SW480 (cell line): ENCODE data around the gene PRR20G.
A peak's percentile ranks its signal among the peaks of the same experiment; 100 is the strongest.

Source experiments
- DNase-seq: peaks from one replicate; pipeline ENCODE4 v3.0.0-alpha.2; 2016; ENCODE audit warnings: low spot score

PRR20G gene

DNA sequence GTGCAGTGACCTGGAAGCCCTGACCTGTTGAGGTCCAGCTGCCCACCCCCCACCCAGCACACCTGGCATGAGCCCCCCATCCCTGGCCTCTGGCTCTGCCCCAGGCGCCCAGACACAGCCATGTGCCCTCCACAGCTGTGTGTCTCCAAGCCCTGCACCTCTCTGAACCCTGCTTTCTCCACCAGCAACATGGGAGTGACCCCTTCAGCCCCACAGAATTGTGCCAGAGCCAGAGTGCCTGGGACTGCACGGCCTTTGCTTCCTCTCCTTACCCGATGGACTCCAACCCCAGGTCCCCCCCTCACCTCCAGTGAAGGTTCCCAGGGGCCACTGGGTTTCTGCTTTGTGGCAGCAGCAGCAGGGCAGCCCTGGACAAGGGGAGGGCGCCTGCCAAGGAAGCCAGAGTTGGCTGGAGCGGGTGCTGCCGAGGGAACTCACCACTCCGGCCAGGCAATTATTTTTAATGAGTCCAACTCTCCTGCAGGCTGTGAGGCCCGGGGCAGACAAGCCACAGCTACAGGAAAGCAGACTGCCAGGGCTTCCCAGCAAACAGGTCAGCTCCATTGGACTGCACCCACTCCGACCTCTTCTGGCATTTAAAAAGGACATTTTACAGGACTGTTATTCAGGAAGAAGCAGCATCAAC, 24.1 kb downstream of the PRR20G start:
- DNase-seq: no peak

DNA sequence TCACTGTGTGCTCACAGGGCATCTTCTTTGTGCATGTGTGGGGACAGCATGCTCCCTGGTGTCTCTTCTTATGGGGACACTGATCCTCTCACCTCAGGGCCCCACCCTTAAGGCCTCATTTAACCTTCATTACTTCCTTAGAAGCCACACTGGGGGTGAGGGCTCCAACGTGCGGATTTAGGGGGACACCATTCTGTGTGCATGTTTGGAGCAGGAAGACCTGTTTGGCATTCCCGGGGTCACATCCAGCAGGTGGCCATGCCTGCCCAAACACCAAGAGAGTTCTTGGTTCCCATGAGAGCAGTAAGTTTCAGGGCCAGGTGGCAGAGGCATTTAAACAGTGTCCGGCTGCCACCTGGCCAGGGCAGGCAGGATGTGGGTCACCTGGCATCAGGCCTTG, 24.8 kb downstream of the PRR20G start:
- no peak for DNase-seq

DNA sequence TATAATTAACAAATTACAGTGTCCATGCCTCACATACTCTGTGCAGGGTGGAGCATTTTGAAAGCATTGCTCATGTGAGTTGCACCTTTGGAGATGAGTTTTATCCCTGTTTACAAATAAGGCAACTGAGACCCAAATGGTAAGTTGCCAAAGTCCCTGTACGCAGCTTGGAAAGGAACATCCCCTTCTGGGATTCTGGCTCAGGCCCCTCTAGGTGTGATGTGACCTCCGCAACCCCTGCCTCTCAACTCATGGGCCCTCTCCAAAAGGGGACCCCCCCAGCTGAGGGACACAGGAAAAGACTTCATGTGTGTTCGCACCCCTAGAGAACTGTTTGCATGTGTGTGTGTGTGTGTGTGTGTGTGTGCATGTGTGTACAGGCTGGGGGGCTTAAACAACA, 25.3 kb downstream of the PRR20G start:
- no peak for DNase-seq

DNA sequence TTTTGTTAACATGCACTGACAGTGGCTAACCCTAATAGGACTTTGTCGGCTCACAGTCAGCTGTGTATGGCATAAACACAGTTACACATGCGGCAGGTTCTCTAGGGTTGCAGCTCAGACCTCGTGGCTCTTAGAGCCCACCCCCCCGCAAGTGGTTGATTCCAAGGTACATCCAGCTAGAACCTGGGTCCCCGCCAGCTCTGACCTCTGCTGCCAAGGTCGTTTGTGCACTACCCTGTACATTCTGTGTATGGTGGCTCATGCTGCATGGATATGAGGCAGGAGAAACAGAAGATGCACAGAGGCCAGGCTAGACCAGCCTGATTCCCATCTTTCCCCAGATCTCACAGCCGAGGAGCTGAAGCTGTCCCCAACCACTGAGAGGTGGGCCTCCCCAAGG, 25.9 kb downstream of the PRR20G start:
- no peak for DNase-seq

DNA sequence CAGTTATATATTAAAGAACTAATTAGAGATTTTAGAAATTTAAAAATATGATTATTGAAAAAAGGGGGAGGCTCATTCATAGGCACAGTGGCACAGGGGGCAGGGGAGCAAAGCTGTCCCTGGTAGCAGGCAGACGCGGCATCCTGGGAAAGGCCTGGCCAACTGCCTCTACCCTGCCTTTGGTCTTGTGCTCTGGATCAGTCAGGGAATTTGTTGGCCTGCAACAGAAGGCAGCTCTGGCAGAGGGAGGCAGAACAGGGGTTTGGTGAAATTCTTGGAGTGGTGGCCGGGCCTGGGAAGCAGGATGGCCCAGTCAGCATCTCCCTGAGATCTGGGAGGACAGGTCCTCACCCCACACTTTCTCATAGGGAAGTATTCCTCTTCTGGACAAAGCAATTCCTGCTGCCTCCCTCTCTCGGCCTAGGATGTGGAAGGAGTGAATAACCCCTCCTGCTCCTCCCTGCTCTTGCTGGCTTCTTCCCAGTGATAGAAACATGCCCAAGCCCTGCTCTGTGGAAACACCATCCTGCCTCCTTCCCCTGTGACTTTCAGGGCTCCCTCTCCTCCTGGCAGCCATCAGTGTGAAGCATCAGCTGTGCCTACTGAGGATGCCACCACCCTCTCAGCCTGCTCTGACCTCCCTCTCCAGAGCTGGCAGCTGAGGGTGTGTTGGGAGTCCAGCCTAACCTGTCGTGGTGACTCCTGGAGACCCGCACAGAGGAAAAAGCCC, 26.9 kb downstream of the PRR20G start:
- DNase-seq: no peak

DNA sequence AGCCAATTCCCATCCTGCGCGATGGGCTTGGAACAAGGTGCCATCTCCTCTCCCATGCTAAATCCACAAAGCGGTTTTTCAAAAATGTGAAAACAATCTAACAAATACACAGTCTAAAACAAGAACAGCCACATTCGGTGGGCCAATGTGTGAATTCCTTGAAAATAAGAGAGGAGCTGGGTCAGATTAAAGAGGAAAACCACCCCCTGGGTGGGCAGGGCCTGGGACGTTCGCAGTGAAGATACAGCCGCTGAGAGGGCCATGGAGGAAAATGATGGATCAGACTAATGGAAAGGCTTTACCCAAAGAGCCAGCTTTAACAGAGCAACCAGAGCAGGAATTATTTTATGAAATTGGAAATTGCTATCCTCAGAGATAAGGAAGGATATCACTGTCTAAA, 27.4 kb downstream of the PRR20G start:
- no peak for DNase-seq

DNA sequence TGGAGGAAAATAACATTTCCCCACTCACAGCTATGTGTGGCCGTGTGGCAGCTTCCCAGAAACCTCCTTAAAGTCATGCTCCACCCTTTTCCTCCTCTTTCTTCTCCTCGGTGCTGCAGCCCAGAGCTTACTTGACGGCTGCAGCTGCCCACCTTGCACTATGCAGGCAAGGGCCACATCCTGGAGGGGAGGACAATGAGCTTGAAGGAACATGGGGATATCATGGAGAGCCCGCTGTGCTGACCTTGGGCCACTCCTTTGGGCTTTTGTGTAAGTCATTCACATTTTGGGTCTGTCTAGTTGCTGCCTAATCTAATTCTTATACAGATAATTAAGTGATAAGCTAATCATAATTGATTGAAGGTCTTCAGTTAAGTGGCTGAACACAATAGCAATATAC, 28.0 kb downstream of the PRR20G start:
- DNase-seq: no peak

DNA sequence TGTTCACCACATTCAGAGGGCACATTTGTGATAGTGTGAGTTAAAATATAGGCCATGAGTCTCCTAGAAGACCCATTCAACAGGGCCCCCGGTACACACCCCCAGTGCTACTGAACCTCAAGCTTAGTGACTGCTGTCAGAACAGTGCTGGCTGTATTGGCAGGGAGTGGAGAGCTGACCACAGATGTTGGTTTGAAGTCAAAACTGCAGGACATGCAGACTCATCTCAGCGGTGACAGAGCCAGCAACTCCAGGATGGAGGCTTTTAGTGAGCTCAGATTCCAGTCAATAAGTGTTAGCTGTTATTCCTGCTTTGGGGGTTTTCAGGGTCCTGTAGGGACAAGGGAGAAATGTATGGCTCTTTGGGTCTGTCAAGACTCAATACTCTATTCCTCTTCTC, 29.1 kb downstream of the PRR20G start:
- DNase-seq: no peak

DNA sequence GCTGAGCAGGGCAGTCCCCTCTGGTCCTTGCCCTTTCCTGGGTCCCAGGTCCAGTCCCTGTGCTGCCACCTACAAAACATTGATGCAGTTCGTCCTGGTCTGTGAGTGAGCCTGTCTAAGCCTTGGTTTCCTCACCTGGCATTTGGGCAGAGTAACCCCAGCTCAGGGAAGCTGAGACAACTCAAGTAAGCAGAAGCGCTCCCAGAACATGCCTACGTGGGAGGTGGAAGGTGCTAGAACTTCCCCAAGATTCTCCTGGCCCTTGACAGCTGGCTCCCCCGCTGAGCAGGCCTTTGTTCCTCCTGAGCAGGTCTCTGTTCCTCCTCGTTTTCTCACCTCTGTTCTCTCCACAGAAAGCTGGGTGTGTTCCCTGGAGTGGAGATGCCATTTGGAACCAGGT, 30.5 kb downstream of the PRR20G start:
- no peak for DNase-seq

DNA sequence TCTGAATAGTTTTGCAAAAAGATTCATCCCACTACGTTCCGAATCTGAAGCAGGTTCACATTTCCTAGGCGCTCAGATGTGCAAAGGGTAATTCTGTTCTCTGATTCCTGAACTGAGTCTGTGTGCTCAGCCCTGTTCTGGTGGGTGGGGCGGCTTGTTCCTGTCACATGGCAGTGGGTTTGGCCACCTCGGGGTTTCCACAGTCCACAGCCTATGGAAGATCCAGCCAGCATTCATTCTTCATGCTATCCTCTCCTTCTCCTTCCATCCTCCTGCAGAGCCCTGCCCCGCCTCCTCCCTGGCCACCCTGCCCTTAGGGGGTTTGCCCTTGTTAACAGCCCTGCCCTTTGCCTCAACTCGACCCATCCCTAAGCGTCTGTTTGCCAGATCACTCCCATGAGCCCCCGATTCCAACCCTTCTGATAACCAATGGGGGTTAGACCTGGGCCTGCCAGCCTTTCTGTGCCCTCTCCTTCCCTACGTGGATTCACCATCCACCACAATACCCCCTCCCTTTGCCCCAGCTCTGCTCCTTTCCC, 31.0 kb downstream of the PRR20G start:
- DNase-seq: no peak

DNA sequence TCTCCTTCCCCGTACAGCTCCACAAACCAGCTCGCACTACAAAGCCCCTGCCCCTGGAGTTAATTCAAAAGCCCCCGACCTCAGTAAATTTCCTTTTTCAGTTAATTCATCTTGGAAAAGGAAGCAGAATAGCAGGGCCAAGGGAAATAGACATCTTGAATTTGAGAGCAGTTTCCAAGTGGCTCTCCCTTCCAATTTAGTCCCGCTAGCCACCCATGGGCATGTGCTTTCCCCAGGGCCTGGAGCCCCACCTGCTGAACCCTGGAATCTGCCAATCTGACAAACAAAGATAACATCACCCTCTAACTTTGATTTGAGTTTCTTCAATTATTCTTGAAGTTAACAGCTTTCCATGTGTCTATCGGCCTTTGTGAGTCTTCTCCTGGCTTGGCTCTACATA, 31.7 kb downstream of the PRR20G start:
- no peak for DNase-seq

DNA sequence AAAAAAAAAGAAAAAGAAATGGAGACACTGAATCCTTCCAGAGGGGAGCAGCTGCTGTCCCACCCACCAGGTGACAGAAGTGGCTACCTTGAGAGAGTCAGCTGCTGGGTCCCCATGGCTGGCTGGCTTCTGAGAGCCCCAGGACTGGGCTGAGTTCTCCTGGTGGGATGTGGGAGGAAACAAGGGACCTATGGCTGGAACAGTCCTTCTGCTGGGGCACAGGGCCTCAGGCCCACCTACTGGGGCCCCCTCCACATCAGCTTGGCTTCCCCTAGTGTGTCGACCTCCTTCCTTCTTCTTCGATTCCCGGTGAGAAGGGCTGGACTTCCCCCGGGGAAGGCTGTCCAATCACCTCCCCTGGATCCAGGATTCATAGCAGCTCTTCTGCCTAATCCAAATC, 32.3 kb downstream of the PRR20G start:
- DNase-seq: no peak

DNA sequence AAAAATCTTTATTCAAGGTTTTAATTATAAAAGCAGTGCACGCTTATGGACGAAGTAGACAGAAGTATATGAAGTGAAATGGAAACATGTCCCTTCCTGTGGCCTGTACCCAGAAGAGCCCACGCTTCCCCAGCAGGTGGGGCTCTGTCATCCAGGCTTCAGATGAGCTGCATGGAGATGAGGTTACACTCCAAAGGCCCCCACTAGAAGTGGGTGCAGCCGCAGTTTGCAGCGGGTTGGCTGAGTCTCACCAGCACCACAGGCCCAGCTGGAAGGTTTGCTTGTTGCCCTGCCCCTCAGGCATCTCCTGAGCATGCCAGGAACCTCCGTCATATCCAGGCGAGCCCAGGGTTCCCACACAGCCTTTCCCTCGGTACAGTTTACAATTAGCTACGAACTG, 33.1 kb downstream of the PRR20G start:
- peak; percentile 50 for DNase-seq

DNA sequence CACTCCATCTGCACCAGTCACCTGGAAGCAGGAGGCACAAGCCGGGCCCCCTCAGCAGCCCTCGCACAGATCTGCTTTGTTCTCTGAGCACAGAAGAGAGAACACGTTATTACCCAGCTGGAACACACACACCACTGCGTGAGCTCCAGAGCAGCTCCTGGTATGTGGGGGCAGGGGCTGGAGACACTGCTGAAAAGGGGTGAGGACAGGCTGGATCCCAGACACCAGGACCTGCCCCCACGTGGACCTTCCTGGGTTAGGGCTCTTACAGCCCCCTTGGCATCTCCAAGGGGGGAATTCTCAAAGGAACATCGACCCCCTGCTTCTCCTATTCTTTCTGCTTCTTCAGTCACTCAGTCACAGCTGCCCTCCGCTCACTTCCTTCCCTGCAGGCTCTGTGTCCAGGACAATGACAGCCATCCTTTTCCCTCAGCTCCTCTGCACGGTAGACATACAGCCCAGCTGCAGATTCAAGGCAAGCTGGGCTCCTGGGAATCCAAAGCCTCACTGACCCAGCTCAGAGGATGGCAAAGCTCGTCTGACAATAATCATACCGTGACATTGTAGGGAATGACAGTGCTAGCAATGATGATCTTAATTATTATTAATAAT, 33.7 kb downstream of the PRR20G start:
- no peak for DNase-seq

DNA sequence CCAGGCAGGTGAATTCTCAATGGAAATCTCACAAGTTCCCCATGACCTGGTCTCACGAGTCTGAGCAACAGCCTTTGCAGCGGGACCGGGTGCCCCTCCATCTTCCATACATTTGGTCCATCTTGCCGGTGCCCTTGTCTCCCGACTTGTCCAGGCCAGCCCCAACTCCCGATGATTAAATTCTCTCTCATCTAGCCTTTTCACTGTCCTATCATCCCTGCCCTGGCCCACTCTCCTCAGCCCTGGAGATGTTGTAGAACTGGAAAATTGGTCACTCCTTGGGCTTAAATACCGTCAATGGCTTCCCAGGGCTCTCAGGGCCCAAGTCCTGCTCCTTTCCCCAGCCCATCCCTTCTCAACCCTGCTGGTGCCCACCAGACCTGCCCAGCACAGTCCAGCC, 34.4 kb downstream of the PRR20G start:
- DNase-seq: no peak

DNA sequence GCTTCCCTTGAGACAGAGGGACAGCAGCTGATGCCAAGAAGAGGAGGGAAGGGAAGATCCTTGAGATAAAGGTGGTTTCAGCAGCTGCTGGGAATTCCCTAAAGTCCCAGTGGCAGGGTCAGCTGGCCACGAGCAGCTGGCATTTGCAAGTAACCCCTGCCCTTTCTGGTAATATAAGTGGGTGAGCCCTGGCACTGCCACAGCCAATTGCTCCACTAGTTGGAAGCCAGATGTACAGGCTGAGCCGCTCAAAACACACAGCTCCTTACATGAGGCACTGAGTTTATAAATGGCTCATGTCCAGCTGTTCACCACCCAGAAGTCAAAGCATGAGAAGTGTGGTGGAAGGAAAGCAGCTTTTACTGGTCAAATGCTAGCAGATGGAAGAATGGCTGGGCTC, 35.4 kb downstream of the PRR20G start:
- DNase-seq: no peak

DNA sequence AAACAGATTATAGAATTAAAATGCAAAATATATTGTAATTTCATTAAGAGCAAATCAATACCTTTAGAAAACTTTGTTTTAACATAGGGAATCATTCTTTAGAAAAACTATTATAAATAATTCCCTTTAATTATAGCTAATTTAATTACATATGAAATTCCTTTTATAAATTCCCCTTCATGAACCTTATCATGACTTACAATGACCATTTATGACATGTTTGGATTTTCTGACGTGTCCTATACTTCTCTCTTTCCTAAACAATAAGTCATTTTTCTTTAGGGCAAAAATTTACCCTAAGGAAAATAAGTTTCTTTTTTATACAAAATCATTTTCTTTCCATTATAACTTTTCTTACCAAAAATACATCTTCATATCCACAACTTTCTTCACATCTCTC, 37.8 kb downstream of the PRR20G start:
- DNase-seq: no peak

DNA sequence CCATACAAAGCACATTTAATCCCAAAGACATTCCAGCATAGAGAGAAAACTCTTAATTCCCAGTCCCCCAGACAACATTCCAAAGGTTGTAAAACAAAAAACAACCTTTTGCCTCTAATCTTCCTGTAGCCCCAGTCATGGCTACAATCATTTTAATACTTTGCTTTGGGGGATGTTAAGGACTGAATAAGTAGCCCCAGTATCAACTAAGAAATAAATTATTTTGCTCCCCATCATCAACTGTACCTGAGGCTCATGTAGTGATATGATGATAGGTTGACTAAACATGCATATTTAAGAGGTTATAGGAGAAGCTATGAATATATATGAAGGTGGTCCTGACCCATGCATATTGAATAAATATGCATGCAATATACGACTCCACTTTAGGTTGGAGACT, 40.6 kb downstream of the PRR20G start:
- DNase-seq: no peak

DNA sequence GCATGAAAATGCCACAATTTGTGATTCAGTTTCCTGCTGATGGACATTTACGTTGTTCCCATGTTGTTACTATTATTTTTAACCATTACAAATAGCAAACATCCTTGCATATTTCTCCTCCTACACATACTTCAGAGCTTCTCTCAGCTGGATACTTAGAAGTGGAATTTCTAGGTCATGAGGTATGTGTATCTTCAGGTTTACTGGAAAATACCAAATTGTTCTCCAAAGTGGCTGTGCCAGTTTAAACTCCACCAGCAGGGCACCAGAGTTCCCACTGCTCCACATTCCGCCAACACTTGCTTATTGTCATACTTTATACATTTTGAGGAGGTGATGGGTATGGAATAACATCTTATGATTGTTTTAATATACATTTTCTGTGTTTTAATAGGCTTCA, 49.2 kb downstream of the PRR20G start:
- no peak for DNase-seq

DNA sequence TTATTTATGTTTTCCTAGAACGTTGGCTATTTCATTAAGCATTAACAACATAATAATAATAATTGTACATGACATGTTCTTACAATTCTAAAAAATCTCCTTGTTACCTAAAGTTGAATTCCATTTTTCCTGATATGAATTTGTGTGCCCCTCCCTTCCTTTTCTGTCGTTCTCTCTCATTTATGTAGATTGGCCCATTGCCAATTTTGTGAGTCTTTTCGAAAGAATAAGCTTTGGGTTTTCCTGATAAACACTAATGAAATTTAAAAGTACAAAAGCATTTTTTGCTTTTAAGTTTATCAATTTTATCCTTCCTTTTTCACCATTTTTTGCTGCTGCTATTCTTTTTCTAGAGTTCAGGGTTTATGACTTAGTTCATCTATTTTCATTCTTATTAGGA, 50.0 kb downstream of the PRR20G start:
- DNase-seq: no peak

DNA sequence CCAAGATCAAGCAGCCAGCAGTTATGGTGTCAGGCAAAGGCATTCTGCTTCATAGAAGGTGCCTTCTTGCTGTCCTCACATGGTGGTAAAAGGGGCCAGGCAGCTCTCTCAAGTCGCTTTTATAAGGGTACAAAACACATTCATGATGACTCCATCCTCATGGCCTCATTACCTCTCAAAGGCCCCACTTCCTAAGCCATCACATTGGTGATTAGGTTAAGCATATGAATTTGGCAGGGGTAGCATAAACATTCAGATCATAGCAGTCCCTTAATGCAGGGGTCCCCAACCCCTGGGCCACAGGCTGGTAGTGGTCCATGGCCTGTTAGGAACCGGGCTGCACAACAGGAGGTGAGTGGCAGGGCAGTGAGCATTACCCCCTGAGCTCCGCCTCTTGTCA, 52.1 kb downstream of the PRR20G start:
- DNase-seq: no peak

DNA sequence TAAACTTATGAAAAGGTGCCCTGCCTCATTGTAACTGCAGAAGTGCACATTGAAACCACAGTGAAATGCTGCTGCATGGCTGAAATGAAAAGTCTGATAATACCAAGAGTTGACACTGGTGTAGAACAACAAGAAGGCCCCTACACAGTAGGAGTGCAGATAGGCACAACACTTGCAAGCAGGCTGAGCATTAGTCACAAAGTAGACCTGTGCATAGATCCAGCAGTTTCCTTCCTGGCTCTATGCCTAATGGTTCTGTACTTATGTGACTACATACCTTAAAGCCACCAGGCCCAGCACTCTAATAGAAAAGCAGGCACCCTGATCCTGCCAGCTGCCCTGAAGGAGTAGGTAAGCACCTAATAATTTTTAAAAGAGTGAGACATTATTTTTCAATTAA, 53.1 kb downstream of the PRR20G start:
- DNase-seq: no peak
